OCI-LY1 (cell line): Measurements from ENCODE around the gene CEP44.

Source experiments
- H2AFZ ChIP-seq: fragments of 200-600 bp; sonication (generic), shearing (Covaris generic); 2 replicates; pipeline ENCODE4 v1.6.0; 2014; ENCODE audit warnings: antibody characterized with exemption, mild to moderate bottlenecking, low read length
- H3F3A ChIP-seq: fragments of 200-600 bp; sonication (generic), shearing (Covaris generic); 2 replicates; pipeline ENCODE4 v1.6.0; 2014; ENCODE audit warnings: mild to moderate bottlenecking, antibody characterized with exemption, low read length, moderate library complexity; ENCODE audit not compliant: insufficient read depth
- H3K27ac ChIP-seq: fragments of 200-600 bp; sonication (generic); 2 replicates; pipeline ENCODE4 v1.5.1; 2014; ENCODE audit warnings: low read length, mixed run types, mild to moderate bottlenecking, low read depth; ENCODE audit not compliant: poor library complexity, severe bottlenecking
- H3K27me3 ChIP-seq: fragments of 200-600 bp; sonication (generic); 2 replicates; pipeline ENCODE4 v1.6.0; 2014; ENCODE audit warnings: antibody characterized with exemption, mild to moderate bottlenecking, low read length, moderate library complexity; ENCODE audit not compliant: insufficient read depth
- H3K36me3 ChIP-seq: fragments of 200-600 bp; sonication (generic); 2 replicates; pipeline ENCODE4 v1.6.1; 2014; ENCODE audit warnings: mild to moderate bottlenecking, antibody characterized with exemption, low read length, moderate library complexity, mixed read lengths; ENCODE audit not compliant: insufficient read depth
- H3K4me1 ChIP-seq: fragments of 200-600 bp; sonication (generic); 2 replicates; pipeline ENCODE4 v1.5.1; 2014; ENCODE audit warnings: mild to moderate bottlenecking, low read length, moderate library complexity; ENCODE audit not compliant: insufficient read depth, severe bottlenecking
- H3K4me2 ChIP-seq: fragments of 200-600 bp; sonication (generic), shearing (Covaris generic); 2 replicates; pipeline ENCODE4 v1.6.1; 2014; ENCODE audit warnings: low read length
- H3K4me3 ChIP-seq: fragments of 200-600 bp; sonication (generic); 2 replicates; pipeline ENCODE4 v1.5.1; 2014; ENCODE audit warnings: low read length, low read depth, mild to moderate bottlenecking, mixed read lengths; ENCODE audit not compliant: poor library complexity, severe bottlenecking
- H3K79me2 ChIP-seq: fragments of 200-600 bp; shearing (Covaris generic); 2 replicates; pipeline ENCODE4 v1.6.1; 2016; ENCODE audit warnings: mixed run types, low read length, mixed read lengths; ENCODE audit not compliant: insufficient read depth
- H3K9ac ChIP-seq: fragments of 200-600 bp; sonication (generic), shearing (Covaris generic); 2 replicates; pipeline ENCODE4 v1.6.1; 2014; ENCODE audit warnings: mild to moderate bottlenecking, low read length, mixed read lengths
- H3K9me2 ChIP-seq: fragments of 200-600 bp; sonication (generic), shearing (Covaris generic); 2 replicates; pipeline ENCODE4 v1.6.1; 2014; ENCODE audit warnings: low read depth, mild to moderate bottlenecking, low read length, mixed read lengths
- H3K9me3 ChIP-seq: fragments of 200-600 bp; shearing (Covaris generic); 2 replicates; pipeline ENCODE4 v1.6.1; 2014; ENCODE audit warnings: low read length, mixed read lengths
- H4K20me1 ChIP-seq: fragments of 200-600 bp; sonication (generic), shearing (Covaris generic); 2 replicates; pipeline ENCODE4 v1.6.0; 2016; ENCODE audit warnings: mild to moderate bottlenecking, low read length; ENCODE audit not compliant: insufficient read depth
- CTCF ChIP-seq: fragments of 200-600 bp; sonication (generic), shearing (Covaris generic); IDR thresholded peaks from 2 replicates; pipeline ENCODE4 v1.5.1; 2017; ENCODE audit warnings: mild to moderate bottlenecking, antibody characterized with exemption, low read length, moderate library complexity, mixed read lengths
- EZH2 ChIP-seq: fragments of 200-600 bp; sonication (generic), shearing (Covaris generic); IDR thresholded peaks from 2 replicates; pipeline ENCODE4 v1.8.0; 2017; ENCODE audit warnings: borderline replicate concordance, mixed run types, mild to moderate bottlenecking, antibody characterized with exemption, low read length, moderate library complexity, mixed read lengths

Gene CEP44

DNA sequence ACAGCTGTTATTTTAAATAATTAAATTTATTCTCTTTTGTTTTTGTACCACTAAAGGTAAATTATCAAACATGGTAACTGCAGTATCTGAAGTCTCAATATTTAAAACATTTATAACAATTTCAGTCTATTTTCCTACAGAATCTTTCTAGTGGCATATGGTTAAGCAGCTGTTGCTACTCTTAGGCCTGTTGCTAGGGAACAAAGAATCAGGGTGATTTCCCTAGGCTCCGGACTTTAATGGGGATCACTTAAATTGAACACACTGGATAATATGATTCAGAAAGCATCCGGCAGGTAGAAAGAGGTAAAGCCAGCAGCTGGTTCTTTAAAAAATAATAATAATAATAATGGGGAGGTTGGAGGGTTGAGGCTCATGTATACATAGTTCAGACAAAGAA lies 17.8 kb upstream of the CEP44 start:
- Histone ChIP-seq H2AFZ (no peak overlapping the region), H3K4me1 (no peaks in the 10 kb centered on the region)
- TF ChIP-seq EZH2: no peak
- no peak for TF ChIP-seq CTCF

GRCh38 chr4:174266416-174266815 lies 17.3 kb upstream of the CEP44 start:
- TF ChIP-seq CTCF (no peak), EZH2 (no peak)
- H2AFZ ChIP-seq: no peak overlapping the region
- no peak overlapping the region for H3K4me3 ChIP-seq
- no peaks in the 10 kb centered on the region for H3K27me3 ChIP-seq
- no peaks in the 10 kb centered on the region for H3K9me3 ChIP-seq
- H3F3A ChIP-seq: no peaks in the 10 kb centered on the region
- no peaks in the 10 kb centered on the region for H4K20me1 ChIP-seq
- no peaks in the 10 kb centered on the region for H3K9me2 ChIP-seq
- H3K4me1 ChIP-seq: no peaks in the 10 kb centered on the region
- 0 out of 2 replicates have a peak, but pooled peaks cover 8% of the 10 kb centered on the region for H3K79me2 ChIP-seq
- H3K4me2 ChIP-seq: no peak overlapping the region
- no peaks in the 10 kb centered on the region for H3K36me3 ChIP-seq
- H3K27ac ChIP-seq: no peak overlapping the region
- no peak overlapping the region for H3K9ac ChIP-seq

More for the DNA sequence above, 17.8 kb upstream of the CEP44 start:
- H3K9me2 ChIP-seq: no peaks in the 10 kb centered on the region
- no peak overlapping the region for H3K4me3 ChIP-seq
- no peak overlapping the region for H3K4me2 ChIP-seq
- H3K27ac ChIP-seq: no peak overlapping the region
- peaks cover 8% of the 10 kb centered on the region; the same call in 1 of the 2 replicates for H3K79me2 ChIP-seq
- no peaks in the 10 kb centered on the region for H3K27me3 ChIP-seq
- H3K9ac ChIP-seq: no peak overlapping the region
- no peaks in the 10 kb centered on the region for H3F3A ChIP-seq
- no peaks in the 10 kb centered on the region for H3K36me3 ChIP-seq
- no peaks in the 10 kb centered on the region for H3K9me3 ChIP-seq
- no peaks in the 10 kb centered on the region for H4K20me1 ChIP-seq

DNA sequence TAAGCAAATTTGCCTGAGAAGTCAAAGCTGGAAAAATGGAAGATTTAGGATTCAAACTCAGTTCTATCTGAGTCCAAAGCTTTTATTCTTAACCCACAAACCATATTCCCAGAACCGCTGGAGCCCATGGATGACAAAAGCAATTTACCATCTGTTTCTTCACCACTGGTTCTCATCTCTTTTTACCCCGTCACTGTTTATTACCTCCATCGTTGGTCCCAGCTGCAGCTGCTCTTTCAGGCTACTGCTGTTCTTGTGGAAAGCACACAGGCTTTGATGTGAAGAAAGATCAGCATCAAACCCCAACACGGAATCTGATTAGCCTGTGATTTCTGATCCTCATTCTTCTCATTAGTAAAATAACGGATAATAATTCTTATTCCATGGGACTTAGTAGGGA lies 9.8 kb upstream of the CEP44 start:
- no peak overlapping the region for H3K4me2 ChIP-seq
- H3K79me2 ChIP-seq: peaks cover 32% of the 10 kb centered on the region
- H3K36me3 ChIP-seq: no peaks in the 10 kb centered on the region

More for the DNA sequence above, 9.8 kb upstream of the CEP44 start:
- no peak overlapping the region for H3K9ac ChIP-seq
- no peaks in the 10 kb centered on the region for H4K20me1 ChIP-seq
- no peak overlapping the region for H3K4me3 ChIP-seq
- no peak overlapping the region for H2AFZ ChIP-seq
- no peaks in the 10 kb centered on the region for H3K9me2 ChIP-seq
- TF ChIP-seq CTCF (no peak), EZH2 (no peak)
- no peaks in the 10 kb centered on the region for H3K9me3 ChIP-seq
- no peaks in the 10 kb centered on the region for H3K27me3 ChIP-seq
- no peaks in the 10 kb centered on the region for H3F3A ChIP-seq
- H3K4me1 ChIP-seq: peaks cover 17% of the 10 kb centered on the region
- H3K27ac ChIP-seq: no peak overlapping the region
